ENCODE measurements around the gene ZNF784. TPM values are rescaled to one million over a fixed set of nuclear protein-coding genes. Genes with fewer than 3 reads are reported as not detected.
A peak's percentile ranks its signal among the peaks of the same experiment; 100 is the strongest.

Gene ZNF784
- total RNA-seq, 1 experiment from 2014 or later = 9.9 TPM

DNA sequence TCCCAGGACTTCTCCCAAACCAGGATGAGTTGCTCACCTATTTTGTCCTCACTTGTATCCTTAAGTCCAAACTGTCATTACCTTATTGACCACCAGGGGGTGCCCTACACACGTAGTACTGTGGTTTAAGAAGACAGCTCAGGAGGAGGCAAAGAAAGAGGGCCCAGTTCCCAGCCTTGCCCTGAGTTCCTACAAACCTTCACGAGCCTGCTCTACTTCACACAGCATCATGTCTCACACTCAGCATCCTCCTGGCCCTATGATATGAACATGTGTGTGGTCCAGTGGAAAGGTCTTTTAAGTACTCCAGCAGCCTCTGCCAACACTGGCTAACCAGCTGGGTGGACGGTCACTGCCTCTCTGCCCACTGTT, 8.1 kb upstream of the ZNF784 start:
- ChIA-PET POLR2A (interaction anchor here (0.9 to 2.9 kb wide), 5 partner anchors 8 to 88 kb away, joined by 3 to 8 read pairs (median 4); partner anchors contain the start of genes U2AF2, ZNF784 and ZNF865), CTCF (interaction anchor here (0.5 to 3.9 kb wide), 45 partner anchors 8 to 1210 kb away, joined by 3 to 55 read pairs (median 4); partner anchors contain the start of genes CCDC106, FIZ1, ISOC2 and NAT14)
- TF ChIP-seq NR1H2 (CRISPR knock-in tag; IDR thresholded peaks at IDR 0.05) (no peak), PRRX2 (CRISPR knock-in tag; IDR thresholded peaks at IDR 0.05) (no peak)
- TF ChIP-seq, protein P1, sequence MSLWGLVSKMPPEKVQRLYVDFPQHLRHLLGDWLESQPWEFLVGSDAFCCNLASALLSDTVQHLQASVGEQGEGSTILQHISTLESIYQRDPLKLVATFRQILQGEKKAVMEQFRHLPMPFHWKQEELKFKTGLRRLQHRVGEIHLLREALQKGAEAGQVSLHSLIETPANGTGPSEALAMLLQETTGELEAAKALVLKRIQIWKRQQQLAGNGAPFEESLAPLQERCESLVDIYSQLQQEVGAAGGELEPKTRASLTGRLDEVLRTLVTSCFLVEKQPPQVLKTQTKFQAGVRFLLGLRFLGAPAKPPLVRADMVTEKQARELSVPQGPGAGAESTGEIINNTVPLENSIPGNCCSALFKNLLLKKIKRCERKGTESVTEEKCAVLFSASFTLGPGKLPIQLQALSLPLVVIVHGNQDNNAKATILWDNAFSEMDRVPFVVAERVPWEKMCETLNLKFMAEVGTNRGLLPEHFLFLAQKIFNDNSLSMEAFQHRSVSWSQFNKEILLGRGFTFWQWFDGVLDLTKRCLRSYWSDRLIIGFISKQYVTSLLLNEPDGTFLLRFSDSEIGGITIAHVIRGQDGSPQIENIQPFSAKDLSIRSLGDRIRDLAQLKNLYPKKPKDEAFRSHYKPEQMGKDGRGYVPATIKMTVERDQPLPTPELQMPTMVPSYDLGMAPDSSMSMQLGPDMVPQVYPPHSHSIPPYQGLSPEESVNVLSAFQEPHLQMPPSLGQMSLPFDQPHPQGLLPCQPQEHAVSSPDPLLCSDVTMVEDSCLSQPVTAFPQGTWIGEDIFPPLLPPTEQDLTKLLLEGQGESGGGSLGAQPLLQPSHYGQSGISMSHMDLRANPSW (CRISPR knock-in tag; conservative IDR thresholded peaks at IDR 0.05; ENCODE audit: low read depth) = no peak
- TF ChIP-seq, protein P2, sequence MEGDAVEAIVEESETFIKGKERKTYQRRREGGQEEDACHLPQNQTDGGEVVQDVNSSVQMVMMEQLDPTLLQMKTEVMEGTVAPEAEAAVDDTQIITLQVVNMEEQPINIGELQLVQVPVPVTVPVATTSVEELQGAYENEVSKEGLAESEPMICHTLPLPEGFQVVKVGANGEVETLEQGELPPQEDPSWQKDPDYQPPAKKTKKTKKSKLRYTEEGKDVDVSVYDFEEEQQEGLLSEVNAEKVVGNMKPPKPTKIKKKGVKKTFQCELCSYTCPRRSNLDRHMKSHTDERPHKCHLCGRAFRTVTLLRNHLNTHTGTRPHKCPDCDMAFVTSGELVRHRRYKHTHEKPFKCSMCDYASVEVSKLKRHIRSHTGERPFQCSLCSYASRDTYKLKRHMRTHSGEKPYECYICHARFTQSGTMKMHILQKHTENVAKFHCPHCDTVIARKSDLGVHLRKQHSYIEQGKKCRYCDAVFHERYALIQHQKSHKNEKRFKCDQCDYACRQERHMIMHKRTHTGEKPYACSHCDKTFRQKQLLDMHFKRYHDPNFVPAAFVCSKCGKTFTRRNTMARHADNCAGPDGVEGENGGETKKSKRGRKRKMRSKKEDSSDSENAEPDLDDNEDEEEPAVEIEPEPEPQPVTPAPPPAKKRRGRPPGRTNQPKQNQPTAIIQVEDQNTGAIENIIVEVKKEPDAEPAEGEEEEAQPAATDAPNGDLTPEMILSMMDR (IDR thresholded peaks at IDR 0.05) = peak; percentile 87
- TF ChIP-seq, protein P3, sequence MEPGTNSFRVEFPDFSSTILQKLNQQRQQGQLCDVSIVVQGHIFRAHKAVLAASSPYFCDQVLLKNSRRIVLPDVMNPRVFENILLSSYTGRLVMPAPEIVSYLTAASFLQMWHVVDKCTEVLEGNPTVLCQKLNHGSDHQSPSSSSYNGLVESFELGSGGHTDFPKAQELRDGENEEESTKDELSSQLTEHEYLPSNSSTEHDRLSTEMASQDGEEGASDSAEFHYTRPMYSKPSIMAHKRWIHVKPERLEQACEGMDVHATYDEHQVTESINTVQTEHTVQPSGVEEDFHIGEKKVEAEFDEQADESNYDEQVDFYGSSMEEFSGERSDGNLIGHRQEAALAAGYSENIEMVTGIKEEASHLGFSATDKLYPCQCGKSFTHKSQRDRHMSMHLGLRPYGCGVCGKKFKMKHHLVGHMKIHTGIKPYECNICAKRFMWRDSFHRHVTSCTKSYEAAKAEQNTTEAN (CRISPR knock-in tag; IDR thresholded peaks at IDR 0.05) = no peak
- peak; percentile 61 for ATAC-seq
- DNase-seq (ENCODE audit: low spot score) = peak; percentile 92
- H3K36me3 Mint-ChIP-seq = 0 out of 2 replicates have a peak, but pooled peaks cover 5% of the 10 kb centered on the region
- H3K4me1 Mint-ChIP-seq = peaks cover 29% of the 10 kb centered on the region
- H3K4me3 Mint-ChIP-seq = peak overlapping the region; percentile 20; the same call in 1 of the 2 replicates
- H3K27me3 Mint-ChIP-seq (ENCODE audit: low read depth) = peaks cover 9% of the 10 kb centered on the region; the same call in 1 of the 2 replicates
- peak overlapping the region; percentile 80 for H3K27ac Mint-ChIP-seq
- H3K9me3 Mint-ChIP-seq = no peaks in the 10 kb centered on the region

DNA sequence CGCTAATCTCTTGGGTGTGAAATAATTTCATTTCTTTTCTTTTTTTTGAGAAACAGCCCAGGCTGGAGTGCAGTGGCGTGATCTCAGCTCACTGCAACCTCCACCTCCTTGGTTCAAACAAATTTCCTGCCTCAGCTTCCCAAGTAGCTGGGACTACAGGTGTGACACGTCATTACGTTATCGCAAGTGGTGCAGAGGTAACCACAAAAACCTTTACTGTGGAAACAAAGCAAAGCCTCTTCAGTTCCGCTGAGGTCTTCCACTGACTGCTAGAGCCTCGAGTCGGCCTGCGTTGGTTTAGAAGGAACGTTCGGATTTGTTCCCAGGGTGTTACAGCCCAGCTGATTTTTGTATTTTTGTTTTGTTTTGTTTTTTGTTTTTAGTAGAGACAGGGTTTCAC, 2.0 kb upstream of the ZNF784 start:
- ChIA-PET POLR2A (interaction anchor here (0.6 kb wide), 1 partner anchor 231 kb away, joined by 3 read pairs; no protein-coding TSS in a partner anchor), CTCF (interaction anchor here (0.6 to 1.3 kb wide), 5 partner anchors 21 to 1196 kb away, joined by 3 read pairs; no protein-coding TSS in a partner anchor)
- DNase-seq (ENCODE audit: low spot score) = no peak
- peaks cover 15% of the 10 kb centered on the region for H3K4me1 Mint-ChIP-seq
- ATAC-seq = no peak
- H3K27me3 Mint-ChIP-seq (ENCODE audit: low read depth) = peaks cover 17% of the 10 kb centered on the region
- no peak overlapping the region for H3K4me3 Mint-ChIP-seq
- H3K27ac Mint-ChIP-seq = no peak overlapping the region; the same call in 1 of the 2 replicates
- H3K9me3 Mint-ChIP-seq = no peaks in the 10 kb centered on the region
- H3K36me3 Mint-ChIP-seq = peaks cover 3% of the 10 kb centered on the region; the same call in 1 of the 2 replicates
- TF ChIP-seq TCF7 (CRISPR knock-in tag; IDR thresholded peaks at IDR 0.05; ENCODE audit: low read depth) (no peak), GABPB1 (CRISPR knock-in tag; IDR thresholded peaks at IDR 0.05) (no peak), ETV6 (CRISPR knock-in tag; IDR thresholded peaks at IDR 0.05) (no peak), SP1 (CRISPR knock-in tag; conservative IDR thresholded peaks at IDR 0.05) (no peak), MXD4 (CRISPR knock-in tag; IDR thresholded peaks at IDR 0.05; ENCODE audit: borderline replicate concordance) (no peak), OVOL2 (CRISPR knock-in tag; IDR thresholded peaks at IDR 0.05; ENCODE audit: borderline replicate concordance) (no peak), JAZF1 (CRISPR knock-in tag; IDR thresholded peaks at IDR 0.05) (no peak), KAT7 (CRISPR knock-in tag; IDR thresholded peaks at IDR 0.05; ENCODE audit: borderline replicate concordance) (no peak), ZNF219 (CRISPR knock-in tag; IDR thresholded peaks at IDR 0.05; ENCODE audit: borderline replicate concordance) (no peak), ZNF416 (CRISPR knock-in tag; IDR thresholded peaks at IDR 0.05) (no peak)
- TF ChIP-seq, protein P4, sequence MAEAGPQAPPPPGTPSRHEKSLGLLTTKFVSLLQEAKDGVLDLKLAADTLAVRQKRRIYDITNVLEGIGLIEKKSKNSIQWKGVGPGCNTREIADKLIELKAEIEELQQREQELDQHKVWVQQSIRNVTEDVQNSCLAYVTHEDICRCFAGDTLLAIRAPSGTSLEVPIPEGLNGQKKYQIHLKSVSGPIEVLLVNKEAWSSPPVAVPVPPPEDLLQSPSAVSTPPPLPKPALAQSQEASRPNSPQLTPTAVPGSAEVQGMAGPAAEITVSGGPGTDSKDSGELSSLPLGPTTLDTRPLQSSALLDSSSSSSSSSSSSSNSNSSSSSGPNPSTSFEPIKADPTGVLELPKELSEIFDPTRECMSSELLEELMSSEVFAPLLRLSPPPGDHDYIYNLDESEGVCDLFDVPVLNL (CRISPR knock-in tag; IDR thresholded peaks at IDR 0.05; ENCODE audit: borderline replicate concordance, low read depth) = no peak
- TF ChIP-seq, protein P5, sequence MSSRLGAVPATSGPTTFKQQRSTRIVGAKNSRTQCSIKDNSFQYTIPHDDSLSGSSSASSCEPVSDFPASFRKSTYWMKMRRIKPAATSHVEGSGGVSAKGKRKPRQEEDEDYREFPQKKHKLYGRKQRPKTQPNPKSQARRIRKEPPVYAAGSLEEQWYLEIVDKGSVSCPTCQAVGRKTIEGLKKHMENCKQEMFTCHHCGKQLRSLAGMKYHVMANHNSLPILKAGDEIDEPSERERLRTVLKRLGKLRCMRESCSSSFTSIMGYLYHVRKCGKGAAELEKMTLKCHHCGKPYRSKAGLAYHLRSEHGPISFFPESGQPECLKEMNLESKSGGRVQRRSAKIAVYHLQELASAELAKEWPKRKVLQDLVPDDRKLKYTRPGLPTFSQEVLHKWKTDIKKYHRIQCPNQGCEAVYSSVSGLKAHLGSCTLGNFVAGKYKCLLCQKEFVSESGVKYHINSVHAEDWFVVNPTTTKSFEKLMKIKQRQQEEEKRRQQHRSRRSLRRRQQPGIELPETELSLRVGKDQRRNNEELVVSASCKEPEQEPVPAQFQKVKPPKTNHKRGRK (CRISPR knock-in tag; IDR thresholded peaks at IDR 0.05; ENCODE audit: borderline replicate concordance) = no peak
- TF ChIP-seq, protein P6, sequence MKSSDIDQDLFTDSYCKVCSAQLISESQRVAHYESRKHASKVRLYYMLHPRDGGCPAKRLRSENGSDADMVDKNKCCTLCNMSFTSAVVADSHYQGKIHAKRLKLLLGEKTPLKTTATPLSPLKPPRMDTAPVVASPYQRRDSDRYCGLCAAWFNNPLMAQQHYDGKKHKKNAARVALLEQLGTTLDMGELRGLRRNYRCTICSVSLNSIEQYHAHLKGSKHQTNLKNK (CRISPR knock-in tag; IDR thresholded peaks at IDR 0.05) = no peak
- TF ChIP-seq, protein P7, sequence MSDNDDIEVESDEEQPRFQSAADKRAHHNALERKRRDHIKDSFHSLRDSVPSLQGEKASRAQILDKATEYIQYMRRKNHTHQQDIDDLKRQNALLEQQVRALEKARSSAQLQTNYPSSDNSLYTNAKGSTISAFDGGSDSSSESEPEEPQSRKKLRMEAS (CRISPR knock-in tag; IDR thresholded peaks at IDR 0.05) = no peak
- TF ChIP-seq, protein P8, sequence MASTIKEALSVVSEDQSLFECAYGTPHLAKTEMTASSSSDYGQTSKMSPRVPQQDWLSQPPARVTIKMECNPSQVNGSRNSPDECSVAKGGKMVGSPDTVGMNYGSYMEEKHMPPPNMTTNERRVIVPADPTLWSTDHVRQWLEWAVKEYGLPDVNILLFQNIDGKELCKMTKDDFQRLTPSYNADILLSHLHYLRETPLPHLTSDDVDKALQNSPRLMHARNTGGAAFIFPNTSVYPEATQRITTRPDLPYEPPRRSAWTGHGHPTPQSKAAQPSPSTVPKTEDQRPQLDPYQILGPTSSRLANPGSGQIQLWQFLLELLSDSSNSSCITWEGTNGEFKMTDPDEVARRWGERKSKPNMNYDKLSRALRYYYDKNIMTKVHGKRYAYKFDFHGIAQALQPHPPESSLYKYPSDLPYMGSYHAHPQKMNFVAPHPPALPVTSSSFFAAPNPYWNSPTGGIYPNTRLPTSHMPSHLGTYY (CRISPR knock-in tag; IDR thresholded peaks at IDR 0.05) = no peak
- TF ChIP-seq, protein P9, sequence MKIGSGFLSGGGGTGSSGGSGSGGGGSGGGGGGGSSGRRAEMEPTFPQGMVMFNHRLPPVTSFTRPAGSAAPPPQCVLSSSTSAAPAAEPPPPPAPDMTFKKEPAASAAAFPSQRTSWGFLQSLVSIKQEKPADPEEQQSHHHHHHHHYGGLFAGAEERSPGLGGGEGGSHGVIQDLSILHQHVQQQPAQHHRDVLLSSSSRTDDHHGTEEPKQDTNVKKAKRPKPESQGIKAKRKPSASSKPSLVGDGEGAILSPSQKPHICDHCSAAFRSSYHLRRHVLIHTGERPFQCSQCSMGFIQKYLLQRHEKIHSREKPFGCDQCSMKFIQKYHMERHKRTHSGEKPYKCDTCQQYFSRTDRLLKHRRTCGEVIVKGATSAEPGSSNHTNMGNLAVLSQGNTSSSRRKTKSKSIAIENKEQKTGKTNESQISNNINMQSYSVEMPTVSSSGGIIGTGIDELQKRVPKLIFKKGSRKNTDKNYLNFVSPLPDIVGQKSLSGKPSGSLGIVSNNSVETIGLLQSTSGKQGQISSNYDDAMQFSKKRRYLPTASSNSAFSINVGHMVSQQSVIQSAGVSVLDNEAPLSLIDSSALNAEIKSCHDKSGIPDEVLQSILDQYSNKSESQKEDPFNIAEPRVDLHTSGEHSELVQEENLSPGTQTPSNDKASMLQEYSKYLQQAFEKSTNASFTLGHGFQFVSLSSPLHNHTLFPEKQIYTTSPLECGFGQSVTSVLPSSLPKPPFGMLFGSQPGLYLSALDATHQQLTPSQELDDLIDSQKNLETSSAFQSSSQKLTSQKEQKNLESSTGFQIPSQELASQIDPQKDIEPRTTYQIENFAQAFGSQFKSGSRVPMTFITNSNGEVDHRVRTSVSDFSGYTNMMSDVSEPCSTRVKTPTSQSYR (CRISPR knock-in tag; IDR thresholded peaks at IDR 0.05) = no peak
